GM19467 (cell line): ENCODE results near the gene ICE1.
"Not testable (repeated sequence)": the region's sequence is repeated elsewhere in the genome, so short reads cannot be mapped to it uniquely, and the experiment has no call there.

ENCODE experiments used
- ATAC-seq: cut with Tn5 transposase; IDR thresholded peaks from one replicate; pipeline ENCODE4 v1.9.1; 2021; ENCODE audit warnings: mild to moderate bottlenecking, moderate library complexity; ENCODE audit not compliant: unreplicated experiment

The ICE1 gene

DNA sequence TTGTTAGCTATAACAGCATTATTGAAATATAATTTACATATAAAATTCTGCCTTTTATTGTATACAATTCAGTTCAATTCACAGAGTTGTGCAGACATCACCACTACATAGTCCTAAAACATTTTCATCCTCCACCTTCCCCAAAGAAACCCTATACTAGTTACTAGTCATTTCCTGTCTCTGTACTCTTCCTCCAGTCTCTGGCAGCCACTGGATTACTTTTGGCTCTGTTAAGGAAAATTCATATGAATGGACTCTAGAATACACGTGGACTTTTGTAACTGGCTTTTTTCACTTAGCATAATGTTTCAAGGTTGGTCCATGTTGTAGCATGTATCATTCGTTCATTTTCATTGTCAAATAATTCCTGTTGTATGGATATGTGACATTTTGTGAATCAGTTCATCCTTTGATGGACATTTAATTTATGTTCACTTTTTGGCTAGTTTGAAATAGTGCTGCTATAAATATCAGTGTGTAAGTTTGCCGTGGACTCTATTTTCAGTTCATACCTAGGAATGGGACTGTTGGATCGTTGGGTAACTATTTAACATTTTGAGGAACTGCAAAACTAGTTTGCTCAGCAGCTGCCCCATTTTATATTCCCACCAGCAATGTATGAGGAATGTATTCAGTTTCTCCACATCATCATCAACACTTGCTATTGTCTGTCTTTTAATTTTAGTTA lies 9.7 kb downstream of the ICE1 start:
- no peak for ATAC-seq

DNA sequence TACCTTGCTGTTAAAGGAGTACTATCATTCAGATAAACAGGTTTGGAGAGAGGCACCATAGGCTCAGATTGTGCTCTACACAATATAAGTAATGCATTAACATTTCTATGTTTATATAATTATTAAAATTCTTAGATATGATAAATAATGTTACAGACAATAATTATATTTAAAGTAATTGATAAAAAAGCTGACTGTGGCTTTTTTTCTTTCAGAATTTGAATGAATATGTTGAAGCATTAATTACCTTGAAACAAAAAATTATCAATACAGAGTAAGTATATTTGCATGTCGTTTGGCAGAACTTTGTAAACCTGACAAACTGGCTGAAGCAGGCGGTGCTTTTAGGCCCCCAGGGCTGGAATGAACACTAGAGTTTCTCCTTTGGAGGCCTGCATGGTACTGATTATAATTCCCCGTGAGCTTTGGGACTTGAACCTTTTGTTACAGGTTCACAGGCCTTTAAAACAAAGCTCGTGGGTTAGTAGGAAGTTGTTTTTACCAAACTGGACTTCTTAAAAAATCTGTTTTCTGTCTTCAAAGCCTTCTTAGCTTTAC lies 13.8 kb downstream of the ICE1 start:
- ATAC-seq = no peak

DNA sequence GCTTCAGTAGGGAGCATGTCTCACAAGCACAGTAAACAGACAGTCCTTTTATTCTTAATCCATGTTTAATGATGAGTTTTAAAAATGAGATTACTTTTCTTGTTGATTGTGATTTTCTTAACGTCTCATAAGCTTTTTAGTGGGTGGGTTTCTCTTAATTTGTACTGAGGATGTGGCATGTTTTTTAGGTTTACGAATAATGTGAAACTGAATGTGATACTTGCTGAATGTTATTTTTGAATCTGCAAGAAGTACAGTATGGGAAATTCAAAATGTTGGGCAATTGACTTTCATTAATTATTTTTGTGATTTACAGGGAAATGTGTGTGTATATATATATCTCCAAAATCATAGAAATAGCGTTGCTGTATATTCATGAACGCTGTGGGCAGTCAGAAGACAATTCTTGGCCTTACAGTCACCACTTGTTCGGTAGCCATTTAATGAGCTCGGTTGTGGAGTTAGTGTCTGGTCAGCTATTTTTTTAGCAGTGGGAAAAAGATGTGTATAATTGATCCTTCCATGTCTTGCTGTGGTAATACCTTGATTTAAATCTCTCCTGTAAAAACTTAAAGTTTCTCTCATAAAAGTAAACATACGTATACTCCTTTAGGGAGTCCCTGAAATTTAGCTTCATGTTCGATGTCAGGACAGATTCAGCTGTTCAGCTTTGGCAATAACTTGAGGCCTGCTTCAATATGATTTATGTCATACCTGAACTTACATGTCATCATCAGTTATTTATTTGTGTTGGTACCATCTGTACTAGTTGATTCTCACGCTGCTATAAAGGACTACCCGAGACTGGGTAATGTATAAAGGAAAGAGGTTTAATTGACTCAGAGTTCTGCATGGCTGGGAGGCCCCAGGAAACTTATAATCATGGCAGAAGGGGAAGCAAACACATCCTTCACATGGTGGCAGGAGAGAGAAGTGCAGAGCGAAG lies 15.0 kb downstream of the ICE1 start:
- ATAC-seq = no peak

DNA sequence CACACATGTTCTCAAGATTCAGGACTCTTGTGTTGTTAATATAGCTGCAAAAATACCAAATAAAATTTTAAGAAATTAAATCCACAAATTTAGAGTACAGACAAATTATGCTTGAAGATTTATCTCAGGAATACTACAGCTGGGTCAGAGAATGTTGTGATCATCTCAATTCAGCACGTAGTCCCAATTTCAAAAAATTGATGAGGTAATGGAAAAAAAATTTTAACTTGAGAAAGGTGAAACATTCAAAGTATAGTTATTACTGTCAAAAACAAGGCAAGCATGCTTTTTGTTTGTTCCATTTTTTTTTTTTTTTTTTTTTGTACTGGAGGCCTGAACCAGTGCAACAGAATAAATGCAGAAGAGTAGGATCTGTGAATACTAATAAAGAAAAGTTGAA lies 29.4 kb downstream of the ICE1 start:
- no peak for ATAC-seq

DNA sequence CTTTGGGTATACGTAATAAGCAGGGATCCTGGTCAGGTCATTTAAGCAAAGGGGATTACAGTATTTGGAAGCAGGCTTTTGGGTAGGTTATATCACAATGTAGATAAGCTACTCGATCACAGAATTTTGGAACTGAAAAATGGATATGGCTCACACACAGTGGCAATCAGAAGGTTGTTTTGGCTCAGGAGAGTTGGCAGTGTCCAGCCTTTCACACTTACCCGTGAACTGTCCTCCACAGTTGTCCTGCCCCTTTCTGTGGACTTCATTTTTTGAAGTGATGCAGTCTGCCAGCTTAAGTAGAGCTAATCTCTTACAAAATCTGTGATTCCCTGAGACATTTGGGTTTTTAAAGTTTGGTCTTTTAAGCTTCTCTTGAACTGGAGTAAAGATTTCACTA lies 30.7 kb downstream of the ICE1 start:
- no peak for ATAC-seq

DNA sequence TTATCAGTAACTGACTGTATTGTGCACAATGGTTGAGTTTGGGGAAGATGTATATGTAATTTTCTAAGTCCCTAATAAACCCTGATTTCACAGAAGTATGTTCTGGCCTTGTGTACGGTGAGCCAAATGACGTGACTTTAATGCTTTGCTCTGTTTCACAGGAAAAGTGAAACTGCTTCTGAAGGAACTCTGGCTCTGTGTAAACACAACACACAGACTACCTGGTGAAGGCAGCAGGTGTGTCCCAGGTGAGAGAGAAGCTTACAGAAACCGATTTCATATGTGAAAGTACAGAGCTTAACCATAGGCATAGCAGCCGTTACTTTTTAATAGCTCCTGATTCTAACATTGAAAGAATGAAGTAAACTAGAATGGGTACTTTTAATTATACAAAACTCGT lies 31.9 kb downstream of the ICE1 start:
- no peak for ATAC-seq

DNA sequence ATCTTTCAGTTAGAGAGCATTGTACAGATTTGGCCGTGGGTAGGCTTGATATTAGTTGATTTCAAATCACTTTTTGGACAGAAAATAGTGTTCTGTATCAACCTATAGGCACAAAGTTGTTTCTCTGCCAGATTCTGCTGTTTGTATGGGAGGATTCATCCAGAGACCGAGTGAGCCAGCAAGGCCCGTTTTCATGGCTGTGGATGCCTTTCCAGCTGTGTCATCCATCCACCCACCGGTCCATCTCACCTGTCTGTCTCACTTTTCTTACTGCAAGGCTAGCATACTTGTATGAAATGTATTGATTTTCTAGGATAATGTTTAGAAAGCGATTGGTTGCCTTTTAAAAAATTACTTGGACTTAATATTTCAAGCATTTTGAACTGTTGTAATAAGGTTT lies 34.4 kb downstream of the ICE1 start:
- no peak for ATAC-seq

DNA sequence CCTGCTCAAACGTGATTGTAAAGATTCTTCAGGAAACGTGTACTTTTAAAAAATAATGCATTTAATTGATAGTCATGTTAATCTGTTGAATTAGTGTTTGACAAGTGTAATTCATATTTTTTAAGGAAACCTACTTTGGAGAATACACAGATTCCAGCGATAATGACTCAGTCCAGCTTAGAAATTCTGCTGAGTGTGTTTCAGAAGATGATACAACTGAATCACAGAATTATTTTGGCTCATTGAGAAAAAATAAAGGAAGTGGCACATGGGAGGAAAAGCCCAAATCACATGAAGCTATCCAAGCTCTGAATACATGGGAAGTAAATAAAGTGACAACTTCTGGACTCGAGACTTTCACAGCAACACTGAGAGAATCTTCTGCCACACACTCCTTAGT lies 37.8 kb downstream of the ICE1 start:
- no peak for ATAC-seq

DNA sequence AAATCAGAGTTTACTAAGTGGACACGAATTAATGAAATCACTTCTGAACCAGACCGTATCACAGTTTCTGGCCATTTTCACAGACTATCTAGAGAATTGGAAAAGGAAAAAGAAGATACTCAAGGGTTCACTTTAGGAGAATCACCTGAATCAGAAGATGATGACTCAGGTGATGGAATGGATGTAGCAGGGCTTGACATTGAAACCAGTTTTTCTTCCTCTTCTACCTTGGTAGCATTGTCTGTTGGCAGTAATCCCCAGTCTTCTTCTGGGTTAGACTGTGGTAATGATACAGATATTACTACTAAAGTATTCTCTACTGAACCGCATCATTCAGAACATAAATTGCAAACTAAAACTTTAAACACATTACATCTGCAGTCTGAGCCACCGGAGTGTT lies 38.5 kb downstream of the ICE1 start:
- no peak for ATAC-seq

DNA sequence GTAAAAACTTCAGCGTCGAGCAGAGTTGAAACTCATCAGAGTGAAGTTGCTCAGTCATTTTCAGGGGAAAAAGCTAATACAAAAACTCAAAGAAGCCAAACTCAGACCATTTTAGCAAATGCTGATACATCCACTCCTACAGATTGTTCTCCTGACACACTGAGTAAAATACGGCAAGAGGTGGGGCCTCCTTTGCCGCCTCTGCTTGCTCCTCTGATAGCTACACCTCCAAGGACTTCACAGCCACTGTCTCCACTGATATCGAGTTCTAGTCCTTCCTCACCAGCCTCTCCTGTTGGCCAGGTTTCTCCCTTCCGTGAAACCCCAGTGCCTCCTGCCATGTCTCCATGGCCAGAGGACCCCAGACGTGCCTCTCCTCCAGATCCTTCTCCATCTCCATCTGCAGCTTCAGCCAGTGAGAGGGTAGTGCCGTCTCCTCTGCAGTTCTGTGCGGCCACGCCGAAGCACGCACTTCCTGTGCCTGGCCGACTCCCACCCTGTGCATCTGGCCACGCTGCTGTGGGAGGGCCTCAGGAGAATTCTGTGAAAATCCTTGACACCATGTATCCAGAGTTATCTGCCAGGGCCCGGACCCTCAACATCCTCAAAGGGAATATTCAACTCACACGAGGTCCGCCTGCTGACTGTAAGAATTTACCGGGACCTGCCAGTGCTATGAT lies 41.7 kb downstream of the ICE1 start:
- ATAC-seq = no peak

DNA sequence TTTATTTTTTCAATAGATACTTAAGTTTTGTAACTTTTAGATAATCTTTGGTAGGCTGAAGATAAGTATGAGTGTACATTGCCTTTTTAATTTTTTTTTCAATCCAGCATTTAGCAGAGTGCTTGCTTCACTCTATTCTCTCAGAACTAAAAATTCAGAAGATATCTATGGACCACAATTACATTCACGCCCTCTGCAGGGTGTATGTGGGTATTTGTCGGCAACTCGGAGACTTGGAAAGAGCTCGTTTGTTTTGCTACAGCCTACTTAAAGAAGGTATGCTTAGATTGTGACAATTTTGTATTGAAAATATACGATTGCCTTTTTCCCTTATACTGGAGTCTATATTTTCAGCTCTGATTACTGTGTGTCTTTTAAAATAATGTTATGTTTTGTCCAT lies 43.8 kb downstream of the ICE1 start:
- no peak for ATAC-seq

DNA sequence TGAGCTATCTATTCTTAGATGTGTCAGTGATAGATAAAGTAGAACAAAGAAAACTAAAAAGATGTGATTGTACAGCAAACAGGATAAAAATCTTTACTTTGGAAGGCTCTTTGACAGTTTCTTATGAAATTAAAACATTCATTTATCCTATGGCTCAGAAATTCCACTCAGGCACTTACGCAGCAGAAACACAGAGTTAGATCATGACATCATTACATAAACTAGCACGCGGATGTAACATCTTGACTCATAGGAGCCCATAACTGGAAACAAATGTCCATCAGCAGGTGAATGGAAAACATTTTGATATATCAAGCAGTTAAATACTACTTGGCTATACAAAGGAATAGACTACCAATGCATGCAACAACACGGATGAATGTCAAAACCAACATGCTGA lies 45.3 kb downstream of the ICE1 start:
- no peak for ATAC-seq

DNA sequence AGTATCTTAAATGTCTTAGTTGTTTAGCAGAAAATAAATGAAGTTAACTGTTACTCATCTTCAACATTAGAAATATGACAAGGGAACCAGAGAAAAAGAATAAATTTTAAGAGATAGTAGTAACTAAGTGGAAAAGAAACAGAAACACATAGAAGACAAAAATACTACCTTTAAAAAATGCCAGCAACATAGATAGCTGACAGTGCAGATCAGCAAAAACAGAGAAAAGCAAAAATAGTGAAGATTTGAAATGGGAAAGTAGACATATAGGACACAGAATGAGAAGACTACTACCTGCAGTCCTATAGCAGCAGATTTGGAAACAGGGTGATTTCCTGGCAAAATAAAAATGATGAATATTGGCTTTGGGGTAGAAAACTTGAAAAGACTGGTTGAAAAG lies 48.5 kb downstream of the ICE1 start:
- no peak for ATAC-seq

DNA sequence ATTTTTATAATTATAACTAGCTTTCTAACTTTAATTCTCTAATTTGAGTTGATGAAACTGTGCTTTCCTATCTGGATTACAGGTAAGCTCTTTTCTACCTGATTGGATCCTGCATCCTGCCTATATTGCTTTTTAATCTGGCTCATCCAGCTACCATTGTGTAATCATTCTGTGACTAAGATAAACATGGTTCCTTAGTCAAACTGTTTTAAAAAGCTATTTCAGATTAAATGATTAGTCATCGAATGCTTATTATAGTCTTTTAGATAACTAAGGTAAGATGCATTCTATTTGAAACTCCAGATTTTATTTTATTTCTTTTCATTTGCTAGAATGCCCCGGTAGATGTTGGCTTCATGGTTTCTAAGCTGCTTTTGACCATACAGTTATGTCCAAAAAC lies 50.7 kb downstream of the ICE1 start:
- no peak for ATAC-seq

DNA sequence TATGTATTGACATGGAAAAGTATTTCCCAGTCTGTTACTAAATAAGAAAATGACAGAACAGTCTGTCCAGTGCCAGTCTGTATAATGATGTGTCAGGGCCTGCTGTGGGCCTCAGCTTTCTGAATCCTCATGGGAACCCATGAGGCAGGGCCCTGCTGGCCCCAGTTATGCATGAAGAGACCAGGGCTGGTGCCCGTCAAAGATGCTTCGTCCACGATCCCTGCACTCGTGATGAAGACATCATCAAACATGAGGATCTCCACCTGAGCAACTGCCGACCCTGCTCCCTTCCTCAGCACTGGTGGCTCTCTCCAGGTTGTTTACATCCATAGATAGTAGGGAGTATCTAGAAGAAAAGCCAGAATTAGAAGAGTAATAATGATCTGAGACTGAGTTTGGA lies 52.5 kb downstream of the ICE1 start:
- no peak for ATAC-seq

DNA sequence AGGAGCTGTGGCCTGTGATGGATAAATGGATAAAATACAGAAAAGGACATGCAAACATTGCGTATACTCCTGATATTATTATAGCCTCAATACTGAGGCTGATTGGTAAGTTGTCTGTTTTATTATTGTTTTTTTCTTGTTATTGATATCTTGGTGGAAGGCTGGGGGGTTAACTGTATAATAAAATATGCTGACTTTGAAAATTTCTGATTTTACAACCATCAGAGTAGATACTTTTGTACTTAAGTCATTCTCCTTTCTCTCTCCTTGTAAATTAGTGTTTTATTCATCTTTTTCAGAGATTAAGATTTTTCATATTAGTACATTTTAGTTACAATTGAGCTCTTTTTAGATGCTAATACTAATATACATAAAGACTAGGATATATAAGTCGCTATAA lies 53.5 kb downstream of the ICE1 start:
- no peak for ATAC-seq

DNA sequence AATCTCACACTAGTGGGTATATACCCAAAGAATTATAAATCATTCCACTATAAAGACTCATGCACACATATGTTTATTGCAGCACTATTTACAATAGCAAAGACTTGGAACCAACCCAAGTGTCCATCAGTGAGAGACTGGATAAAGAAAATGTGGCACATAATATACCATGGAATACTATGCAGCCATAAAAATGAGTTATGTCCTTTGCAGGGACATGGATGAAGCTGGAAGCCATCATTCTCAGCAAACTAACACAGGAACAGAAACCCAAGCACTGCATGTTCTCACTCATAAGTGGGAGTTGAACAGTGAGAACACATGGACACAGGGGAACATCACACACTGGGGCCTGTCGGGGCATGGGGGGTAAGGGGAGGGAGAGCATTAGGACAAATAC lies 57.1 kb downstream of the ICE1 start:
- ATAC-seq = not testable (repeated sequence)

DNA sequence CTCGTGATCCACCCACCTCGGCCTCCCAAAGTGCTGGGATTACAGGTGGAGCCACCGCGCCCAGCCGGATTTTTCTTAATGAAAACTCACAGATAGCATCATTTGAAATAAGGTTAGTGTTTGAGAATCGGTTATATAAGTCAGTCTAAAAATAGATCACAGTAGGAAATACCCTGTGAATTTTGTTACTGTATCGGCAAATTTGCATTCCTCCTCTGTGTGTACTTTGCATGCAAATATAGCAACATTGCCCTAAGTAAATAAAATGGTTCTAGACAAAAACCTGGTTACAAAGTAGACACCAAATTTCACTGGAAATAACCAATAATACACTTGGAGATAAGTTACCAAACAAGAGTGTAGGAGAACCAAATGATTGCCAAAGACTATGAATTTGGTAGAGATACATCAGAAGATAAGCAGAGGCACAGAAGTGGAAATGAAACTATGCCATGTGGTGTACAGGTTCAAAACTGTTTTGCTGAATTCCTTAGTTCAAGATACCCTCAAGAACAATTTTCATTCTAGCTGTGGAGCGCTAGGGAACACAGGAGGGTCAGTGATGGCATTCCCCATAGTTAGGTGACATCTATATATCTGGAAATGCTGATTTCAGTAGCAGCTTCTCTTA lies 58.1 kb downstream of the ICE1 start:
- ATAC-seq = no peak

DNA sequence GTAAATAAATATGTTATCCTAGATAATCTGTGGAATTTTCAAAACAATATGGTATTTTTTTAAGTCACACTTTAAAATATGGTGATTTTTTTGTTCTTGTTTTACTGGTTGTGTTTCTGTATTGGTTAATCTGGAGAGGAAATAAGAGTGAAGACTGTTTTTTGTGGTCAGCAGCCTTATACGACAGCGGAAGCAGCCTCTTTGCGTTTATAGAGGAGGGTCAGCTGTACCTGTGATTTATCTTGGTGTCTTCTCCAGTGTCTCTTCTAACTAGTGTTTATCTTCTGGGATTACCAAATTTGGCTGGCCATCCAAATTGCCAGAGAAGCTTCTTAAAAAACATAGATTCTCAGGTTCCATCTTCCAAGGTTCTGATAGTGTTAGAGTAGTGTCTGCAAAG lies 58.7 kb downstream of the ICE1 start:
- no peak for ATAC-seq

DNA sequence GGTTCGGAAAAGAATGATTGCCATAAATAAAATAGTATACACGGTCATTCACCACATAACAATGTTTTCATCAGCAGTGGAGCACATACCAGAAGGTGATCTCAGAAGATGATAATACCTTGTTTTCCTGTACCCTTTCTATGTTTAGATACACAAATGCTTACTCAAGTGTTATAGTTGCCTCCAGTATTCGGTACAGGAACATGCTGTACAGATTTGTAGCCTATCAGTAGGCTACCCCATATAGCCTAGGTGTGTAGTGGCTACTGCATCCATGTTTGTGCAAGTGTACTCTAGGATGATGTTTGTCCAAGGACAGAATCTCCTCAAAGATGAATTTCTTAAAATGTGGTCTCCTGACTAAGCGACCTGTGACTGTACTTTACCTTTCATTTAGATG lies 59.2 kb downstream of the ICE1 start:
- ATAC-seq = no peak

DNA sequence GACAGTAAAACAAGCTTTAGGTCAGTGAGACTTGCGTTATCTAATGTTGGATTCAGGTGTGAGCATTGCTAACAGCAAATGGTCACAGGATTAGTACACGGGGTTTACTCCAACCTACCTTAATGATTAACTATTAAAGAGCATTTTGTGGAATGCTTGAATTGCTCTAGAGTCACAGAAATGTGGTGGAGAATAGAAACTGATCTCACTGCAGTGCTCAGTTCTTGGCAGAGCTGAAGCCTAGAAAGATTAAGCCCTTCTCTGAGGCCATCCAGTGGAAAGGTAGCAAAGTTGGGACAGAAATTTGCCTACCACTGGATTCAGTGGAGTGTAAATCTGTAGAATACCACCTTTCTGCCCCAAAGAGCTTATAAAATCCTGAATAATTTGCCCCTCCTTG lies 60.9 kb downstream of the ICE1 start:
- ATAC-seq = no peak
